CD8-positive, alpha-beta memory T cell (primary cell): Measurements from ENCODE around the gene NXPE2. TPM values are rescaled to one million over a fixed set of nuclear protein-coding genes. Genes with fewer than 3 reads are reported as not detected.
A peak's percentile ranks its signal among the peaks of the same experiment; 100 is the strongest.

Source experiments
- CTCF ChIA-PET: fragments of 350-600 bp; sonication (Branson Sonifier 250); formaldehyde crosslinking; loops from one replicate; lab custom pipeline; 2021; ENCODE audit warnings: antibody characterized with exemption; lab: Charles Lee
- POLR2A ChIA-PET: fragments of 350-600 bp; sonication (Branson Sonifier 250); formaldehyde crosslinking; loops from one replicate; lab custom pipeline; 2021; ENCODE audit warnings: antibody characterized with exemption; lab: Charles Lee
- DNase-seq, 5 donors: peaks; one replicate each; pipeline versions ENCODE4 v3.0.0 to v3.0.0-alpha.2; 2020 to 2022; ENCODE audit warnings: mixed read lengths in 1 of 5
- H3K27ac ChIP-seq: one replicate; pipeline ENCODE4 v1.7.0; 2013; ENCODE audit warnings: low read depth, mild to moderate bottlenecking, low read length, moderate library complexity
- H3K27me3 ChIP-seq: 2 replicates; pipeline ENCODE4 v1.7.0; 2013; ENCODE audit warnings: low read length, mild to moderate bottlenecking; ENCODE audit not compliant: insufficient read depth, poor library complexity, severe bottlenecking
- H3K36me3 ChIP-seq: 2 replicates; pipeline ENCODE4 v1.7.0; 2013; ENCODE audit warnings: mild to moderate bottlenecking, low read length, moderate library complexity; ENCODE audit not compliant: insufficient read depth
- H3K4me1 ChIP-seq: 2 replicates; pipeline ENCODE4 v1.7.0; 2013; ENCODE audit warnings: mild to moderate bottlenecking, low read length, moderate library complexity; ENCODE audit not compliant: insufficient read depth
- H3K4me3 ChIP-seq: 2 replicates; pipeline ENCODE4 v1.7.0; 2013; ENCODE audit warnings: mild to moderate bottlenecking, low read length
- H3K9me3 ChIP-seq: 2 replicates; pipeline ENCODE4 v1.7.0; 2013; ENCODE audit warnings: mild to moderate bottlenecking, low read length
- H3K27ac Mint-ChIP-seq, 8 donors: one replicate each; pipeline ENCODE4 v1.8.0; 2020 to 2021; ENCODE audit warnings: mixed read lengths in 8 of 8, mild to moderate bottlenecking in 6 of 8, inconsistent platforms in 3 of 8, moderate library complexity in 3 of 8
- H3K27me3 Mint-ChIP-seq, 2 donors: one replicate each; pipeline ENCODE4 v1.8.0; 2020 to 2021; ENCODE audit warnings: mixed read lengths in 2 of 2, mild to moderate bottlenecking in 1 of 2, moderate library complexity in 1 of 2
- H3K36me3 Mint-ChIP-seq, 3 donors: one replicate each; pipeline ENCODE4 v1.8.0; 2020 to 2021; ENCODE audit warnings: mixed read lengths in 3 of 3, inconsistent platforms in 1 of 3, mild to moderate bottlenecking in 1 of 3
- H3K4me1 Mint-ChIP-seq, 3 donors: one replicate each; pipeline ENCODE4 v1.8.0; 2020 to 2021; ENCODE audit warnings: mixed read lengths in 3 of 3, inconsistent platforms in 1 of 3, mild to moderate bottlenecking in 1 of 3
- H3K4me3 Mint-ChIP-seq, 7 donors: one replicate each; pipeline ENCODE4 v1.8.0; 2020 to 2021; ENCODE audit warnings: mixed read lengths in 7 of 7, mild to moderate bottlenecking in 6 of 7, moderate library complexity in 4 of 7, inconsistent platforms in 2 of 7
- H3K9me3 Mint-ChIP-seq, 5 donors: one replicate each; pipeline ENCODE4 v1.8.0; 2020 to 2022; ENCODE audit warnings: mixed read lengths in 5 of 5, mild to moderate bottlenecking in 3 of 5, moderate library complexity in 2 of 5, inconsistent platforms in 1 of 5
- polyA plus RNA-seq: library from polyadenylated mRNA; unstranded; fragments of 300-500 nt; fragmentation: Illumina TruSeq; gene quantifications from one replicate; pipeline ENCODE4 v1.2.3, GENCODE V29; 2021
- total RNA-seq, 2 experiments: library from RNA; stranded (reverse); gene quantifications; one replicate each; pipeline ENCODE4 v1.2.3, GENCODE V29; 2021

NXPE2 gene
- total and polyA plus RNA-seq, 3 experiments from 2014 or later = not detected

DNA sequence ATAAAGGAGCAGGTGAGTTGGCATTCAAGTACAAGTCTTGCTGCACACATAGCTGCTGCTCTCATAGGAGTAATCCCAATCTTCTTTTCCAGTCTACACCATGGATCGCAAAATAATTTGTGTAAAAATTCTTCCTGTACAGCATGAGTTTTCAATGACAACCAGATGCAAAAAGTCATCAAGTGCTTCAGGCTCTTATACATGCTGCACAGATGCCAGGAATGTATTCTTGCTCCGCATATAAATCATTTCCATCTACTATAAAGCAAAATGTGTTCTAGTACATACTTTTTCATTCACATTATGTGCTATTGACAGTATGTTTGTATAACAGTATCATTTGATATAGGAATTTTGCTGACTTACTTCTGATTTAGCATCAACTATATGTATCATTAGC, 35.4 kb downstream of the NXPE2 start:
- Mint-ChIP-seq H3K4me1 (no peaks in the 10 kb centered on the region), H3K27me3 (no peaks in the 10 kb centered on the region), H3K36me3 (no peaks in the 10 kb centered on the region), H3K4me3 (no peak overlapping the region), H3K27ac (no peak overlapping the region), H3K9me3 (peaks cover 2 to 15% (median 5%) of the 10 kb centered on the region in 5 donors)
- ChIA-PET POLR2A (no interaction called here), CTCF (no interaction called here)
- DNase-seq = no peak
- no peaks in the 10 kb centered on the region for H3K27me3 ChIP-seq
- H3K4me1 ChIP-seq = no peaks in the 10 kb centered on the region
- H3K9me3 ChIP-seq = peaks cover 4% of the 10 kb centered on the region
- no peak overlapping the region for H3K4me3 ChIP-seq
- no peak overlapping the region for H3K27ac ChIP-seq
- H3K36me3 ChIP-seq = no peaks in the 10 kb centered on the region

DNA sequence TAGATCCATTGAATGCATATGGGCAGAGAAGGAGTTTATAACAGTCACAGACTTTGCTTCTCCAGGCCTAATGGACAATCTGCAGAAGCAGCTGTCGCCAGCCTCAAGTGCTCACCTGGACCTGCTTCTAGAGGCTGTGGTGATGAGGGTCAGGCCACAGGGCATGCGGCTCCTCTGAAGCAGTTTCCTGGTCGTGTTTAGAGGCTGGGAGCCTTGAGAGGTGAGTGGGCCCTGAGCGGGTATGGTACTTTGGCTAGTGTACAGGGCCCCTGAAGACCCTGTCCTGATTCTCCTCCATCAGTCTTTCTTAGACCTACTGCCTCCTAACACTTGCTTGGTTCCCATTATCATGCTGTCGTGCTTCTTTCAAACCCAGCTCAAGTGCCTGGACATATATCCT, 41.2 kb downstream of the NXPE2 start:
- no peak for DNase-seq
- no peak overlapping the region for H3K27ac ChIP-seq
- Mint-ChIP-seq H3K27ac (no peak overlapping the region), H3K9me3 (peaks cover 0 to 3% (median 0%) of the 10 kb centered on the region in 5 donors), H3K4me3 (no peak overlapping the region), H3K27me3 (peaks cover 0 to 3% of the 10 kb centered on the region in 2 donors), H3K4me1 (no peaks in the 10 kb centered on the region), H3K36me3 (no peaks in the 10 kb centered on the region)
- H3K9me3 ChIP-seq = no peaks in the 10 kb centered on the region
- no peaks in the 10 kb centered on the region for H3K36me3 ChIP-seq
- no peaks in the 10 kb centered on the region for H3K27me3 ChIP-seq
- POLR2A ChIA-PET = no interaction called here
- H3K4me1 ChIP-seq = no peaks in the 10 kb centered on the region
- H3K4me3 ChIP-seq = no peak overlapping the region
- CTCF ChIA-PET = no interaction called here

DNA sequence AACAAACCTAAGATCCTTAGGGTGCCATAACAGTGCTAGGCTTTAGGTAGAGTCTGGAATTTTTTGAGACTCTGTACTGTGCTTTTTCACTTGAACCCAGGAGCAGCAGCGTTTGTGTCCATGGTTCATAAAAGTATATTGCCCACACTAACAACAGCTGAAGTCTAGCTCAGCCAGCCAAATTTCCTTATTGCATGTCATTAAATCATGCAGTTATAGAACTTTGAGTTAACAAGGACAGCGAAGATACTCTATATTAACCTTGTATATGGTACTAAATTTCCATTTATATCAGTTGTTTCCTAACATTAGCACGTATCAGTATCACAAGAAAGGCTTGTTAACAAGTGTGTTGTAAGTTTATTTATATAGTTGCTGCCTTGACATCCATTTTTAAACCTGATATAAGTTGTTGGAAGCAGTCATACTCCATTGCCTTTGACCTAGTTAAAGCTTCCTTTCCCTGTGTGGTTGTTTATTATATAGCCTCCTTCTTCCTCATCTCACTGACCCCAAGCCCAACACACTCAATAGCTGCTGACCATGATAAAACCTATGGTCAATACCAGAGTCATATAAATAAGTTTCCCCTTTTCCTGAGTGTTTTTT, 46.7 kb downstream of the NXPE2 start:
- H3K27ac Mint-ChIP-seq = peak overlapping the region in 1 of 8 donors; percentile 7
- Histone ChIP-seq H3K9me3 (no peaks in the 10 kb centered on the region), H3K27me3 (no peaks in the 10 kb centered on the region), H3K4me1 (no peaks in the 10 kb centered on the region), H3K4me3 (no peak overlapping the region), H3K27ac (no peak overlapping the region), H3K36me3 (no peaks in the 10 kb centered on the region)
- H3K36me3 Mint-ChIP-seq = no peaks in the 10 kb centered on the region
- H3K9me3 Mint-ChIP-seq = peaks cover 0 to 5% (median 0%) of the 10 kb centered on the region in 5 donors
- H3K4me3 Mint-ChIP-seq = no peak overlapping the region
- CTCF ChIA-PET = no interaction called here
- DNase-seq = no peak
- H3K27me3 Mint-ChIP-seq = peaks cover 4 to 5% of the 10 kb centered on the region in 2 donors
- no peaks in the 10 kb centered on the region for H3K4me1 Mint-ChIP-seq
- POLR2A ChIA-PET = no interaction called here

DNA sequence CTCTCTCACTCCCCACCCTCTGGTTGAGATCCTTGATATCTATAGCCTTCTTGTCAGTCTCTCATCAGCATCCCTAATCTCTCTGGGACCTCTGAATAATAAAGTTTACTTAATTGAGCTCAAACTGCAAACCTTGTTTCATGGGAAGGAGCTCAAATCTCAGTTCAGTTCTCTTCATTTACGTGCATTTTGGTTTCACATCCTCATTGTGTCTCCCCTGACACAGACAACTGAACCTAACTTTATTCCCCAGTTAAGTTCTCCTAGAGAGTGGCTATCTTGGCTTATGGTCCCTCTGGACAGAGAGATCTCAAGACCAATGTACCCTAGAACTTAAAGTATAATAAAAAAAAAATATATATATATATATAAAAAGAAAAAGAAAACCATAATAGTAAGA, 47.3 kb downstream of the NXPE2 start:
- no peaks in the 10 kb centered on the region for H3K4me1 ChIP-seq
- H3K9me3 Mint-ChIP-seq = peaks cover 0 to 5% (median 0%) of the 10 kb centered on the region in 5 donors
- H3K36me3 Mint-ChIP-seq = no peaks in the 10 kb centered on the region
- H3K27ac ChIP-seq = no peak overlapping the region
- no peaks in the 10 kb centered on the region for H3K4me1 Mint-ChIP-seq
- ChIA-PET POLR2A (no interaction called here), CTCF (no interaction called here)
- no peak overlapping the region for H3K27ac Mint-ChIP-seq
- no peaks in the 10 kb centered on the region for H3K27me3 ChIP-seq
- peaks cover 4 to 5% of the 10 kb centered on the region in 2 donors for H3K27me3 Mint-ChIP-seq
- DNase-seq = no peak
- no peaks in the 10 kb centered on the region for H3K9me3 ChIP-seq
- no peaks in the 10 kb centered on the region for H3K36me3 ChIP-seq
- no peak overlapping the region for H3K4me3 ChIP-seq
- no peak overlapping the region for H3K4me3 Mint-ChIP-seq

DNA sequence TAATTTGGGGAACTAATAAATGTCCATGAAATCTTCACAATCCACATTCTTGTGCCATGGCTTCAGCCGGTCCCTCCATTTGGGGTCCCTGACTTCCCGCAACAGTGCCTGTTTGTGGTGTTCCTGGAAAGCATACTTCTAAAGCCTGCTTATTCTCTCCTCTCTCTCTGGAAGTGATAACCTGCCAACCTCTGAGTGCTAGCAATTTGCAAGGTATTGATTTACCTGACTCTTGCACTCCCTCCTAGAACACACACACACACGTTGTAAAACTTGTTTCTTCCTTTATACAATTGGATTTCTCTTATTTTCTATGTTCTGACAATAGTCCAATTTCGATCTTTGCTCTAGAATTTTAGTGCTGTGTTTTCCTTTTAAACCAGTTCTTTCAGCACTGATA, 58.5 kb downstream of the NXPE2 start:
- no peak overlapping the region for H3K27ac Mint-ChIP-seq
- H3K27me3 Mint-ChIP-seq = peaks cover 3 to 13% of the 10 kb centered on the region in 2 donors
- H3K4me3 Mint-ChIP-seq = no peak overlapping the region
- ChIA-PET CTCF (no interaction called here), POLR2A (no interaction called here)
- no peak overlapping the region for H3K27ac ChIP-seq
- peaks cover 0 to 10% (median 0%) of the 10 kb centered on the region in 5 donors for H3K9me3 Mint-ChIP-seq
- H3K36me3 Mint-ChIP-seq = no peaks in the 10 kb centered on the region
- H3K4me3 ChIP-seq = no peak overlapping the region
- no peak for DNase-seq
- no peaks in the 10 kb centered on the region for H3K4me1 ChIP-seq
- no peaks in the 10 kb centered on the region for H3K36me3 ChIP-seq
- H3K9me3 ChIP-seq = no peaks in the 10 kb centered on the region
- H3K4me1 Mint-ChIP-seq = no peaks in the 10 kb centered on the region
- H3K27me3 ChIP-seq = no peaks in the 10 kb centered on the region

DNA sequence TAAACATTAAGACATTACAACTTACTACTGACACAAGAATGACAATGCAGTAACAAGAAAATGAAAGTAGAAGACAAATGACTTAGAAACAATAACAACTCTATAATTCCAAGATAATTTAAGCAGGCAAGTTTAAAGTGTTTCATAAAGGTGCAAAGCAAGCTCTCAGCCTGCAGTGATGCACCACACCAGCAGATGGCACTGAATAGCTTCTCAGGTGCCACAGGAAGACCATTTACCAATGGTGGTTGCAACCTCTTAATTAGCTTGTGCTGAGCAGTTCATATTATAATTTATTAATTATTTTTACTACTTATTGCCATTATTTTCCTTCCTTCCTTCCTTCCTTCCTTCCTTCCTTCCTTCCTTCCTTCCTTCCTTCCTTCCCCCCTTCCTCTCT, 60.6 kb downstream of the NXPE2 start:
- no peak overlapping the region for H3K27ac Mint-ChIP-seq
- peaks cover 0 to 10% (median 0%) of the 10 kb centered on the region in 5 donors for H3K9me3 Mint-ChIP-seq
- no peak overlapping the region for H3K27ac ChIP-seq
- peaks cover 0 to 7% of the 10 kb centered on the region in 2 donors for H3K27me3 Mint-ChIP-seq
- no peaks in the 10 kb centered on the region for H3K36me3 Mint-ChIP-seq
- DNase-seq = peak in 4 of 5 donors; percentile 2 to 45 (median 24)
- H3K4me3 ChIP-seq = no peak overlapping the region
- H3K27me3 ChIP-seq = no peaks in the 10 kb centered on the region
- H3K9me3 ChIP-seq = no peaks in the 10 kb centered on the region
- H3K4me3 Mint-ChIP-seq = no peak overlapping the region
- no peaks in the 10 kb centered on the region for H3K4me1 ChIP-seq
- POLR2A ChIA-PET = no interaction called here
- CTCF ChIA-PET = no interaction called here
- no peaks in the 10 kb centered on the region for H3K4me1 Mint-ChIP-seq
- H3K36me3 ChIP-seq = no peaks in the 10 kb centered on the region

DNA sequence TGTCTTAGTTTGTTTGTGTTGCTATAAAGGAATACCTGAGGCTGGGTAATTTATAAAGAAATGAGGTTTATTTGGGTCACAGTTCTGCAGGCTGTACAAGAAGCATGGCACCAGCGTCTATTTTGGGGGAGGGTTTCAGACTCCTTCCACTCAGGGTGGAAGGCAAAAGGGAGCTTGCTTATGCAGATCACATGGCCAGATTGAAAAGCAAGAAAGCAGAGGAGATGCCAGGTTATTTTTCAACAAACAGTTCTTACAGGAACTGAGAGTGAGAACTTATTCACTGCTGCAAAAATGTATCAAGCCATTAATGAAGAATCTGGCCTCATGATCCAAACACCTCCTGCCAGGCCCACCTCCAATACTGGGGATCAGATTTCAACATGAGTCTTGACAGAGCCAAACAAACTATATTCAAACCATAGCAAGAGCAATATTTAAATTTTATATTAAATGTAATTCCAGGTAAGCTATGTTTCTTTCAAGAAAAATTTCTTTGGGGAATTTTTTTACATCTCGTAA, 66.9 kb downstream of the NXPE2 start:
- no peak overlapping the region for H3K27ac Mint-ChIP-seq
- no peaks in the 10 kb centered on the region for H3K36me3 Mint-ChIP-seq
- no peaks in the 10 kb centered on the region for H3K4me1 ChIP-seq
- peaks cover 7 to 10% of the 10 kb centered on the region in 2 donors for H3K27me3 Mint-ChIP-seq
- H3K9me3 ChIP-seq = no peaks in the 10 kb centered on the region
- no peak overlapping the region for H3K4me3 Mint-ChIP-seq
- ChIA-PET POLR2A (no interaction called here), CTCF (interaction anchor here (1.2 kb wide), 1 partner anchor 10 kb away, joined by 3 read pairs; no protein-coding TSS in a partner anchor)
- no peak overlapping the region for H3K4me3 ChIP-seq
- no peak for DNase-seq
- no peaks in the 10 kb centered on the region for H3K4me1 Mint-ChIP-seq
- H3K27me3 ChIP-seq = no peaks in the 10 kb centered on the region
- H3K9me3 Mint-ChIP-seq = peaks cover 0 to 10% (median 0%) of the 10 kb centered on the region in 5 donors
- no peaks in the 10 kb centered on the region for H3K36me3 ChIP-seq
- H3K27ac ChIP-seq = no peak overlapping the region

DNA sequence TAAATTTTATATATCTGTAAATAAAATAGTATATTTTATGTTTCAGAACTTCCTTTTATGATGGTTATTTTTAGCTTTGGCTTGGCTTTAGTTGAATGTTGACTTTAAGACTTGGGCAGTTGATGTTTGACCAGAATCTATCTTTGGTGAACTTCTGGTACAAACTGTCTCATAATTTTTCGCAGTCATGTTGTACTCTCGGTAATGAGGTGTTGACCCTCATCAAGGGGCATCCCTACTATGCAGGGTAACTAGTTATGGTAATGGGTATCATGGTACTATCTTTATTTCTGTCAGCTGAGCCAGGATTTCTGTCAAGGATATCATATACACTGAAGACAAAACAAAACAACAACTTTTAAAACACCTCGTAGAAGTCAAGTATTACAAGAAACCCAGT, 67.7 kb downstream of the NXPE2 start:
- H3K27me3 Mint-ChIP-seq = peaks cover 7 to 10% of the 10 kb centered on the region in 2 donors
- Histone ChIP-seq H3K4me1 (no peaks in the 10 kb centered on the region), H3K36me3 (no peaks in the 10 kb centered on the region), H3K27me3 (no peaks in the 10 kb centered on the region), H3K27ac (no peak overlapping the region), H3K4me3 (no peak overlapping the region), H3K9me3 (no peaks in the 10 kb centered on the region)
- H3K4me1 Mint-ChIP-seq = no peaks in the 10 kb centered on the region
- CTCF ChIA-PET = no interaction called here
- peaks cover 0 to 5% (median 0%) of the 10 kb centered on the region in 5 donors for H3K9me3 Mint-ChIP-seq
- POLR2A ChIA-PET = no interaction called here
- DNase-seq = no peak
- H3K36me3 Mint-ChIP-seq = no peaks in the 10 kb centered on the region
- H3K4me3 Mint-ChIP-seq = no peak overlapping the region
- H3K27ac Mint-ChIP-seq = no peak overlapping the region
